Chondrocyte (in vitro differentiated cells): ENCODE measurements around the gene C10orf90. TPM values are rescaled to one million over a fixed set of nuclear protein-coding genes. Genes with fewer than 3 reads are reported as not detected.

Experiments used
- DNase-seq: peaks from one replicate; pipeline ENCODE4 v3.0.0; 2021; ENCODE audit warnings: mixed read lengths, low spot score
- H3K27ac Mint-ChIP-seq: one replicate; pipeline ENCODE4 v1.8.0; 2021; ENCODE audit warnings: mild to moderate bottlenecking, moderate library complexity, mixed read lengths; ENCODE audit not compliant: unreplicated experiment
- H3K27me3 Mint-ChIP-seq: 2 replicates; pipeline ENCODE4 v1.8.0; 2021; ENCODE audit warnings: low read depth, mixed read lengths
- H3K36me3 Mint-ChIP-seq: 2 replicates; pipeline ENCODE4 v1.8.0; 2021; ENCODE audit warnings: low read depth, mixed read lengths
- H3K4me1 Mint-ChIP-seq: 2 replicates; pipeline ENCODE4 v1.8.0; 2021; ENCODE audit warnings: low read depth, mild to moderate bottlenecking, mixed read lengths
- H3K4me3 Mint-ChIP-seq: one replicate; pipeline ENCODE4 v1.8.0; 2021; ENCODE audit warnings: mild to moderate bottlenecking, moderate library complexity, mixed read lengths; ENCODE audit not compliant: unreplicated experiment
- H3K9me3 Mint-ChIP-seq: 2 replicates; pipeline ENCODE4 v1.8.0; 2021; ENCODE audit warnings: low read depth, mixed read lengths
- CTCF ChIP-seq: fragments of 200-600 bp; sonication (generic); IDR thresholded peaks from 2 replicates; pipeline ENCODE4 v1.5.0; 2021; ENCODE audit warnings: antibody characterized with exemption, mild to moderate bottlenecking, moderate library complexity
- total RNA-seq: library from RNA; stranded (reverse); gene quantifications from 3 replicates; pipeline ENCODE4 v1.2.1, GENCODE V29; 2021

The C10orf90 gene
- total RNA-seq, 1 donor from 2014 or later, result not detected

- Mint-ChIP-seq H3K9me3 (peaks cover 21% of the 10 kb centered on the region), H3K36me3 (peaks cover 4% of the 10 kb centered on the region), H3K4me1 (peaks cover 24% of the 10 kb centered on the region), H3K27ac (peak overlapping the region; percentile 83), H3K27me3 (no peaks in the 10 kb centered on the region), H3K4me3 (no peak overlapping the region)
- DNase-seq, result no peak
- no peak for TF ChIP-seq CTCF
Measured at GRCh38 chr10:126421756-126422256, 248.7 kb downstream of the C10orf90 start.

GRCh38 chr10:126420567-126421300 is 249.8 kb downstream of the C10orf90 start:
- Mint-ChIP-seq H3K4me3 (no peak overlapping the region), H3K27me3 (no peaks in the 10 kb centered on the region), H3K9me3 (peaks cover 26% of the 10 kb centered on the region), H3K4me1 (peaks cover 24% of the 10 kb centered on the region), H3K27ac (peak overlapping the region; percentile 58), H3K36me3 (peaks cover 6% of the 10 kb centered on the region)
- TF ChIP-seq CTCF, result no peak
- no peak for DNase-seq

- DNase-seq, result no peak
Measured at GRCh38 chr10:126417220-126417825, 253.2 kb downstream of the C10orf90 start.

GRCh38 chr10:126409821-126410220 is 260.7 kb downstream of the C10orf90 start:
- Mint-ChIP-seq H3K27me3 (peaks cover 2% of the 10 kb centered on the region), H3K4me3 (no peak overlapping the region), H3K27ac (no peak overlapping the region), H3K4me1 (peaks cover 16% of the 10 kb centered on the region), H3K36me3 (no peaks in the 10 kb centered on the region), H3K9me3 (no peaks in the 10 kb centered on the region)
- TF ChIP-seq CTCF, result no peak
- no peak for DNase-seq

More at GRCh38 chr10:126417220-126417825, 253.2 kb downstream of the C10orf90 start:
- H3K4me1 Mint-ChIP-seq, result peaks cover 16% of the 10 kb centered on the region
- TF ChIP-seq CTCF, result no peak
- no peaks in the 10 kb centered on the region for H3K27me3 Mint-ChIP-seq
- H3K4me3 Mint-ChIP-seq, result no peak overlapping the region
- no peak overlapping the region for H3K27ac Mint-ChIP-seq
- peaks cover 2% of the 10 kb centered on the region for H3K36me3 Mint-ChIP-seq
- peaks cover 11% of the 10 kb centered on the region for H3K9me3 Mint-ChIP-seq

GRCh38 chr10:126408953-126409641 is 261.4 kb downstream of the C10orf90 start:
- no peak for TF ChIP-seq CTCF
- H3K4me3 Mint-ChIP-seq, result no peak overlapping the region
- no peak overlapping the region for H3K27ac Mint-ChIP-seq
- DNase-seq, result no peak
- H3K27me3 Mint-ChIP-seq, result peaks cover 2% of the 10 kb centered on the region
- no peaks in the 10 kb centered on the region for H3K9me3 Mint-ChIP-seq
- no peaks in the 10 kb centered on the region for H3K36me3 Mint-ChIP-seq
- peaks cover 16% of the 10 kb centered on the region for H3K4me1 Mint-ChIP-seq
